HepG2 (cell line): Measurements from ENCODE around the gene LAMA5. TPM values are rescaled to one million over a fixed set of nuclear protein-coding genes. Genes with fewer than 3 reads are reported as not detected.
A peak's percentile ranks its signal among the peaks of the same experiment; 100 is the strongest.

Experiments used
- CTCF ChIP-seq: sonication (generic); formaldehyde crosslinking; IDR thresholded peaks from 2 replicates; pipeline ENCODE4 v1.5.0; 2020; ENCODE audit warnings: mild to moderate bottlenecking, missing genetic modification reagents, moderate library complexity
- ETV5 ChIP-seq: IDR thresholded peaks from 2 replicates; pipeline ENCODE4 v1.6.1; 2018; ENCODE audit warnings: missing biosample characterization, missing genetic modification reagents, inconsistent platforms, borderline replicate concordance
- HNRNPL ChIP-seq: fragments of 200-400 bp; formaldehyde crosslinking; IDR thresholded peaks from 2 replicates; pipeline ENCODE4 v1.6.1; 2017; ENCODE audit warnings: mild to moderate bottlenecking, low read depth, low read length
- IRF2 ChIP-seq: IDR thresholded peaks from 2 replicates; pipeline ENCODE4 v1.6.1; 2018; ENCODE audit warnings: missing genetic modification reagents, missing compliant biosample characterization
- IRX3 ChIP-seq: sonication (generic); formaldehyde crosslinking; IDR thresholded peaks from 2 replicates; pipeline ENCODE4 v1.8.1; 2023; ENCODE audit warnings: mild to moderate bottlenecking, low read depth, missing genetic modification reagents, borderline replicate concordance
- NFYB ChIP-seq: sonication (generic); formaldehyde crosslinking; IDR thresholded peaks from 2 replicates; pipeline ENCODE4 v1.4.0; 2020; ENCODE audit warnings: missing genetic modification reagents
- PBX3 ChIP-seq: sonication (generic); formaldehyde crosslinking; IDR thresholded peaks from 2 replicates; pipeline ENCODE4 v1.8.1; 2023; ENCODE audit warnings: missing genetic modification reagents, inconsistent platforms, borderline replicate concordance
- RBFOX2 ChIP-seq: fragments of 200-400 bp; formaldehyde crosslinking; IDR thresholded peaks from 2 replicates; pipeline ENCODE4 v1.6.1; 2017; ENCODE audit warnings: low read depth, mild to moderate bottlenecking, low read length
- SKI ChIP-seq: fragments of 450-650 bp; IDR thresholded peaks from one replicate; pipeline ENCODE4 v1.6.1; 2018; ENCODE audit warnings: mild to moderate bottlenecking; ENCODE audit not compliant: partially characterized antibody
- SMARCE1 ChIP-seq: fragments of 450-650 bp; IDR thresholded peaks from 2 replicates; pipeline ENCODE4 v1.6.1; 2017; ENCODE audit warnings: borderline replicate concordance
- THAP9 ChIP-seq: sonication (generic); formaldehyde crosslinking; IDR thresholded peaks from 2 replicates; pipeline ENCODE4; 2020; ENCODE audit warnings: missing genetic modification reagents, mild to moderate bottlenecking, borderline replicate concordance
- ZBTB46 ChIP-seq: sonication (generic); formaldehyde crosslinking; IDR thresholded peaks from 2 replicates; pipeline ENCODE4 v1.4.0; 2020; ENCODE audit warnings: mild to moderate bottlenecking, missing genetic modification reagents, borderline replicate concordance
- ZFP90 ChIP-seq: sonication (generic); formaldehyde crosslinking; IDR thresholded peaks from 2 replicates; pipeline ENCODE4 v1.8.0; 2022; ENCODE audit warnings: missing genetic modification reagents, mild to moderate bottlenecking, inconsistent platforms, borderline replicate concordance
- ZFX ChIP-seq: sonication (generic); formaldehyde crosslinking; IDR thresholded peaks from 2 replicates; pipeline ENCODE4 v1.4.0; 2020; ENCODE audit warnings: mild to moderate bottlenecking, low read depth, missing genetic modification reagents, moderate library complexity
- ZNF414 ChIP-seq: sonication (generic); formaldehyde crosslinking; IDR thresholded peaks from 2 replicates; pipeline ENCODE4 v1.5.0; 2020; ENCODE audit warnings: missing genetic modification reagents
- ZNF468 ChIP-seq: sonication (generic); formaldehyde crosslinking; IDR thresholded peaks from 2 replicates; pipeline ENCODE4 v1.8.0; 2022; ENCODE audit warnings: mild to moderate bottlenecking, moderate library complexity, missing genetic modification reagents
- ZNF543 ChIP-seq: sonication (generic); formaldehyde crosslinking; IDR thresholded peaks from 2 replicates; pipeline ENCODE4 v1.4.0; 2020; ENCODE audit warnings: mild to moderate bottlenecking, missing genetic modification reagents
- ZNF713 ChIP-seq: sonication (generic); formaldehyde crosslinking; IDR thresholded peaks from 2 replicates; pipeline ENCODE4 v1.4.0; 2020; ENCODE audit warnings: mild to moderate bottlenecking, missing genetic modification reagents
- ZNF788 ChIP-seq: sonication (generic); formaldehyde crosslinking; IDR thresholded peaks from 2 replicates; pipeline ENCODE4 v1.5.0; 2020; ENCODE audit warnings: mild to moderate bottlenecking, missing genetic modification reagents, borderline replicate concordance
- polyA plus RNA-seq, 8 experiments: library from polyadenylated mRNA; depleted of rRNA in 3 of 8; stranded (reverse) in 7 of 8; unstranded in 1 of 8; fragments of >200 nt; fragmentation: Illumina TruSeq in 4 of 8; extraction: Trizol in 4 of 8; gene quantifications; 2 replicates each; pipeline versions ENCODE4 v1.2.1 to v1.2.3, GENCODE V29; 2011 to 2016; ENCODE audit warnings: low read depth in 4 of 8, missing spikeins in 1 of 8, mixed read lengths in 1 of 8; ENCODE audit not compliant: insufficient read depth in 1 of 8
- total RNA-seq, 5 experiments: library from RNA; depleted of rRNA; stranded (reverse); fragments of >200 nt; fragmentation: Illumina TruSeq; extraction: Trizol; gene quantifications; 2 replicates each; pipeline ENCODE4 v1.2.3, GENCODE V29; 2016; ENCODE audit warnings: low read depth in 1 of 5

The LAMA5 gene
- total and polyA plus RNA-seq, 2 of the 13 experiments (the other 11 are each of a cell fraction or from before 2014, with no cell fraction given) = 21.0 to 44.7 TPM

- TF ChIP-seq ZNF713 (0 out of 2 replicates have a peak, but pooled peaks have one; percentile 44), SMARCE1 (no peak), PBX3 (no peak), CTCF (CRISPR knock-in tag) (peak; percentile 96), ZNF468 (CRISPR knock-in tag) (0 out of 2 replicates have a peak, but pooled peaks have one; percentile 56), ZFX (CRISPR knock-in tag) (peak; percentile 47; the same call in 1 of the 2 replicates), ZNF414 (no peak), ZNF543 (CRISPR knock-in tag) (peak; percentile 67; the same call in 1 of the 2 replicates), HNRNPL (peak; percentile 93), NFYB (CRISPR knock-in tag) (no peak), RBFOX2 (0 out of 2 replicates have a peak, but pooled peaks have one; percentile 3), ZFP90 (CRISPR knock-in tag) (peak; percentile 68; the same call in 1 of the 2 replicates), SKI (peak; percentile 28), THAP9 (CRISPR knock-in tag) (peak; percentile 61), ZBTB46 (CRISPR knock-in tag) (no peak), IRX3 (no peak), IRF2 (CRISPR knock-in tag) (0 out of 2 replicates have a peak, but pooled peaks have one; percentile 38), ZNF788 (CRISPR knock-in tag) (peak; percentile 72; the same call in 1 of the 2 replicates), ETV5 (CRISPR knock-in tag) (peak; percentile 20; the same call in 1 of the 2 replicates)
Measured at GRCh38 chr20:62409931-62410745, 43.0 kb upstream of the LAMA5 start (continued).
